AG09319 (cell line): Measurements from ENCODE around the gene PARK7.

Experiments used
- DNase-seq: peaks from one replicate; pipeline ENCODE4 v3.0.0-alpha.2; 2010; ENCODE audit warnings: low read depth; ENCODE audit errors: extremely low read depth
- CTCF ChIP-seq: IDR thresholded peaks from 2 replicates; pipeline ENCODE4 v1.5.1; 2011; ENCODE audit warnings: low read depth, mild to moderate bottlenecking, inconsistent platforms, low read length, moderate library complexity

Gene PARK7

GRCh38 chr1:8021676-8022266 is 60.3 kb downstream of the PARK7 start:
- TF ChIP-seq CTCF, result no peak
- no peak for DNase-seq

GRCh38 chr1:8022395-8023286 is 61.1 kb downstream of the PARK7 start:
- no peak for TF ChIP-seq CTCF
- DNase-seq, result no peak

- DNase-seq, result no peak
- TF ChIP-seq CTCF, result no peak
These were observed 61.9 kb downstream of the PARK7 start for GRCh38 chr1:8023287-8023994.

- no peak for DNase-seq
- no peak for TF ChIP-seq CTCF
These were observed 62.4 kb downstream of the PARK7 start for GRCh38 chr1:8023995-8024313.

GRCh38 chr1:8024329-8024728 is 62.8 kb downstream of the PARK7 start:
- no peak for DNase-seq
- TF ChIP-seq CTCF, result no peak

- DNase-seq, result no peak
- no peak for TF ChIP-seq CTCF
These were observed 63.7 kb downstream of the PARK7 start for GRCh38 chr1:8025061-8025670.
